Endometrium (tissue), 2 donors: Measurements from ENCODE around the gene DKKL1.

Experiments
- FAIRE-seq: peaks from 2 replicates; lab custom pipeline; 2012; peaks lifted over from hg19 to GRCh38; lab: Jason Lieb, UNC
- donor health status: control.
- donor health status: control.

Gene DKKL1

GRCh38 chr19:49422407-49423070 lies 58.9 kb downstream of the DKKL1 start:
- FAIRE-seq = no peak

- no peak for FAIRE-seq
Measured at GRCh38 chr19:49423071-49423984, 59.7 kb downstream of the DKKL1 start, which contains the start of gene PTH2. PTH2 (minus strand) TSS chr19:49423441; CDS start chr19:49423339, 102 bp downstream.

DNA sequence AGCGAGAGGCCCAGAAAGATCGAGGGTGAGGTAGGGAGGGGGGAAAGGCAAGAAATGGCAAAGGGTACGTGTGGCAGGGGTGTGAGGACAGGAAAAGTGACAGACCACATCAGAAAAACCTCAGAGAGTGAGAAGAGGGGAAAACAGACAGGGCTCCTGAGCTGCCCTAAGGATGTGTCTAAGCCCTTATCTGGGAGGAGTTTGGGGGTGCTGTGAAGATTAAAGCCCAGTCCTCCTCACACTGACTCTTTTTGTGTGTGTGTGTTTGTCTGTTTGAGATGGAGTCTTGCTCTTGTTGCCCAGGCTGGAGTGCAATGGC lies 60.3 kb downstream of the DKKL1 start:
- FAIRE-seq = no peak
